Measurements from ENCODE around the gene NOS3. TPM values are rescaled to one million over a fixed set of nuclear protein-coding genes. Genes with fewer than 3 reads are reported as not detected.

NOS3 gene
- total RNA-seq, 1 donor from 2014 or later = 1.8 TPM

DNA sequence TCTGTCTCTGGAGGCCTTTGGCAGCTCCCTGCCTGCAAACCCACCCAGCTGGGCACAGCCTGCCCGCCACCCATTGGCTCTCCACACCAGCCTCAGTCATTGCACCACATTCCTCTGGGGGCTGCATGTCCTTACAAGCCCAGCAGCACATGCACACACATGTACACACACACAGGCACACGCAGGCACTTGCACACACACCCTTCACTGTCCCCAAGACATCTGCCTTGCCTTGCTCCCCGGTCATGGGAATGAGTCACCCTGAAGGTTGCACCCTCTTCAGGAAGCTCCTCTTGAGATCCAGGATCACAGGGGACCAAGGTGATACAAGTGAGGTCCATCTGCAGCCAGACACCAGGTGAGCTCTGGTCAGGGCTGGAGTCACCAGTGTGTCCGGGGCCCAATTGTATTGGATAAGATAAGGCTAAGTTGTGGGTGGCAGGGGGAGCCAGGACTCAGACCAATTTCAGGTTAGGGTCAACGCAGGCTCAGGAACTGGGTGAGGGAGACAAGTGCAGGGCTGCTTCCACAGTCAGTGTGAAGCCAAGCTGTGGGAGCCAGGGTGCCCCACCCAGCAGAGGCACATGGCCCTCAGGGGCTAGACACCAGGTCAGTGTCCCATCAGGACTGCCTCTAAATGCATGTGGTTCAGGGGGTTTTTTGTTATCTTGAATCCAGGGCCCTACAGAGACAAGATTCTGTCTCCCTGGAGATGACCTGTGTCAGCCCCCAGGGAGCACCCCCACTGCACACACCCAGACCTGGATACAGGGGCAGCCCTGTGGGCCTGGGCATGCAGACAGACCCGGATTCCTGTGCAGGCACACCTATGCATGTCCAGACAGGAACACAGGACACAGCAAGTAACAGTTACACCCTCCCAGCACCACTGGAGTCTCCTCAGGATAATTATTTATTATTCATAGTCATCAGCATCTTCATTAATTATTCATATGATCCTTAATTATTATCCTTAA, 46.5 kb upstream of the NOS3 start:
- no peaks in the 10 kb centered on the region for H4K20me1 ChIP-seq (ENCODE audit: insufficient read depth, low read length)
- no peak overlapping the region for H3K27ac ChIP-seq (ENCODE audit: low read depth, low read length)
- Mint-ChIP-seq H3K36me3 (ENCODE audit: low read depth, unreplicated experiment) (no peaks in the 10 kb centered on the region), H3K27ac (ENCODE audit: unreplicated experiment) (peak overlapping the region; percentile 47), H3K9me3 (ENCODE audit: unreplicated experiment) (no peaks in the 10 kb centered on the region), H3K4me3 (ENCODE audit: unreplicated experiment) (no peak overlapping the region), H3K27me3 (ENCODE audit: low read depth, unreplicated experiment) (peaks cover 13% of the 10 kb centered on the region), H3K4me1 (ENCODE audit: low read depth, unreplicated experiment) (peaks cover 3% of the 10 kb centered on the region)
- no peaks in the 10 kb centered on the region for H3K36me3 ChIP-seq (ENCODE audit: insufficient read depth, low read length)
- H2AFZ ChIP-seq (ENCODE audit: low read depth, low read length) = no peak overlapping the region
- no peak overlapping the region for H3K4me3 ChIP-seq (ENCODE audit: insufficient read depth, low read depth, low read length)
- no peak for FAIRE-seq
- H3K79me2 ChIP-seq (ENCODE audit: insufficient read depth, low read length) = no peaks in the 10 kb centered on the region
- DNase-seq (ENCODE audit: low read depth) = no peak
- TF ChIP-seq, protein P1, sequence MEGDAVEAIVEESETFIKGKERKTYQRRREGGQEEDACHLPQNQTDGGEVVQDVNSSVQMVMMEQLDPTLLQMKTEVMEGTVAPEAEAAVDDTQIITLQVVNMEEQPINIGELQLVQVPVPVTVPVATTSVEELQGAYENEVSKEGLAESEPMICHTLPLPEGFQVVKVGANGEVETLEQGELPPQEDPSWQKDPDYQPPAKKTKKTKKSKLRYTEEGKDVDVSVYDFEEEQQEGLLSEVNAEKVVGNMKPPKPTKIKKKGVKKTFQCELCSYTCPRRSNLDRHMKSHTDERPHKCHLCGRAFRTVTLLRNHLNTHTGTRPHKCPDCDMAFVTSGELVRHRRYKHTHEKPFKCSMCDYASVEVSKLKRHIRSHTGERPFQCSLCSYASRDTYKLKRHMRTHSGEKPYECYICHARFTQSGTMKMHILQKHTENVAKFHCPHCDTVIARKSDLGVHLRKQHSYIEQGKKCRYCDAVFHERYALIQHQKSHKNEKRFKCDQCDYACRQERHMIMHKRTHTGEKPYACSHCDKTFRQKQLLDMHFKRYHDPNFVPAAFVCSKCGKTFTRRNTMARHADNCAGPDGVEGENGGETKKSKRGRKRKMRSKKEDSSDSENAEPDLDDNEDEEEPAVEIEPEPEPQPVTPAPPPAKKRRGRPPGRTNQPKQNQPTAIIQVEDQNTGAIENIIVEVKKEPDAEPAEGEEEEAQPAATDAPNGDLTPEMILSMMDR (IDR thresholded peaks at IDR 0.05; ENCODE audit: insufficient read depth, low read depth, low read length) = no peak
- TF ChIP-seq EZH2 (IDR thresholded peaks at IDR 0.05; ENCODE audit: insufficient read depth, low read length) = no peak
- no peak overlapping the region for H3K4me2 ChIP-seq (ENCODE audit: low read length)
- no peaks in the 10 kb centered on the region for H3K4me1 ChIP-seq (ENCODE audit: insufficient read depth, low read length)
- peaks cover 3% of the 10 kb centered on the region for H3K27me3 ChIP-seq (ENCODE audit: insufficient read depth, low read length)
- no peak overlapping the region for H3K9ac ChIP-seq (ENCODE audit: low read length)
- H3K9me3 ChIP-seq (ENCODE audit: insufficient read depth, low read depth, low read length) = no peaks in the 10 kb centered on the region

DNA sequence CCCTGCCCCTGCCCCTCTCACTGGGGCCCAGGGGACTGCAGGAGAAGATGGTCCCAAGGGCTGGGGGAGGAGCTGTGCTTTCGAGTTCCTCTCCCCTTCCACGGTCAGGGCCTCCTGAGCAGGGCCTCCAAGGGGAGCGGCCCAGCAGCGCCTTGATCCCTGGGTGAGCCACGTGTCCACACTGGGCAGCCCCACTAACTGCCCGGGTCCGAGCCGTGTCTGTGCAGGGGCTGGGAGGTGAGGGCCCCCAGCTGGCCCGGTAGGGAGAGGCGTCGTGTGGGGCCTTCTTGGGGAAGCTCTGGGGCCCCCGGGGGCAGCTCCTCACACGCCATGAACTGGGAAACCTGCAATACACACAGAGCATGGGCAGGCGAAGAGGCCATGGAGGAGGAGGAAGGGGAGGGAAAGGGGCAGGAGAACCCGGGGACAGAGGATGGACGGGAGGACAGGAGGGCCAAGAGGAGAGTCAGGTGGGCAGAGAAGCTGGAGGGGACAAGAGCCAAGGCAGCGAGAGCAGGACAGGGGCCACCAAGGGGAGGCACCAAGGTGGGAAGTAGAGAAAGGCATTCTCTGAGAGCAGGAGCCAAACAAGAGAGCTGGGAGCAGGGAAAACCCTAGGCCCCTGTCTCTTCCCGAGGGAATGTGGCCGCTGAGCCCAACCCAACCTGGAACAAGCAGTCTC, 45.5 kb upstream of the NOS3 start:
- peaks cover 3% of the 10 kb centered on the region for H3K36me3 Mint-ChIP-seq (ENCODE audit: low read depth, unreplicated experiment)
- no peaks in the 10 kb centered on the region for H4K20me1 ChIP-seq (ENCODE audit: insufficient read depth, low read length)
- DNase-seq (ENCODE audit: low read depth) (no peak), FAIRE-seq (no peak)
- no peaks in the 10 kb centered on the region for H3K9me3 ChIP-seq (ENCODE audit: insufficient read depth, low read depth, low read length)
- no peak overlapping the region for H3K27ac Mint-ChIP-seq (ENCODE audit: unreplicated experiment)
- H3K27me3 Mint-ChIP-seq (ENCODE audit: low read depth, unreplicated experiment) = peaks cover 12% of the 10 kb centered on the region
- peak overlapping the region; percentile 47 for H2AFZ ChIP-seq (ENCODE audit: low read depth, low read length)
- no peak overlapping the region for H3K4me2 ChIP-seq (ENCODE audit: low read length)
- peaks cover 5% of the 10 kb centered on the region for H3K4me1 Mint-ChIP-seq (ENCODE audit: low read depth, unreplicated experiment)
- no peak overlapping the region for H3K4me3 ChIP-seq (ENCODE audit: insufficient read depth, low read depth, low read length)
- H3K4me1 ChIP-seq (ENCODE audit: insufficient read depth, low read length) = peaks cover 2% of the 10 kb centered on the region
- H3K79me2 ChIP-seq (ENCODE audit: insufficient read depth, low read length) = no peaks in the 10 kb centered on the region
- H3K36me3 ChIP-seq (ENCODE audit: insufficient read depth, low read length) = no peaks in the 10 kb centered on the region
- TF ChIP-seq EZH2 (IDR thresholded peaks at IDR 0.05; ENCODE audit: insufficient read depth, low read length) = no peak
- TF ChIP-seq, protein P1 (IDR thresholded peaks at IDR 0.05; ENCODE audit: insufficient read depth, low read depth, low read length) = no peak
- no peaks in the 10 kb centered on the region for H3K9me3 Mint-ChIP-seq (ENCODE audit: unreplicated experiment)
- H3K27ac ChIP-seq (ENCODE audit: low read depth, low read length) = no peak overlapping the region
- H3K4me3 Mint-ChIP-seq (ENCODE audit: unreplicated experiment) = no peak overlapping the region
- H3K27me3 ChIP-seq (ENCODE audit: insufficient read depth, low read length) = peaks cover 3% of the 10 kb centered on the region
- H3K9ac ChIP-seq (ENCODE audit: low read length) = no peak overlapping the region

Data from astrocyte (in vitro differentiated cells and primary cell).